ENCODE data around the gene TMEM132C.

DNA sequence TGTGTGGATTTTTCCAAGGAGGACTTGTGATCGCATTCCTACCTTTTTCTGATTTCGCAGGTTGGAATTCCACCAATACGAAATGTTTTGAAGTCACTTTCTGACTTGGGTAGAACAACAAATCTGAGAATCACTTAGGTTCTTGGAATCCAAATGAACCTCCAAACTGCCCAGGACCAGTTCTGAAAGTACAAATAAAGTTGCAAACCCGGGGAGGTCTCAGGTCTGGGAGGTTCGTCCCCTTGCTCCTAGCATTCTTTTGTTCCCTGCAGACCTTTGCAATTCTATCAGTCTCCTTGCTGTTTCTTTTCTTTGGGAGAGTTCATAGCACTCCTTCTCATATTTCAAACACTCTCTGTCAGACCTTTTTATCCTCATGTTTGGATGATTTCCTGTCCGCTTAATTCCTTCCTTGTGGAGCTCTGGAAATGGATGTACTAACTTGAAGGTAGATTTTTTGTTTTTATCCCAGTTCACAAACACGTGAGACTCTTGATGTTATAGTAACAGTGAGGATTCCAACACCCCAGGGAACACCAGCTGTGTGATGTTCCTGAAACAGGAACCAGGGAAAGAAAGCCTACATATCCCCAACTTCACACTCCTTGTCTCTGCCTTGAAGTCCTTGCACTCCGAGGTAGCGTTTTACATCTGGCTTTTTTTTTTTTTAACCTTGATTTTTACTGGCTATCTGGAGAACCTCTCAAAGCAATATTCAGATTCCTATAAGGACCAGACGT, 70.6 kb downstream of the TMEM132C start:
- TF ChIP-seq SUZ12 (IDR thresholded peaks at IDR 0.05) = no peak
- TF ChIP-seq ZNF384 (IDR thresholded peaks at IDR 0.05) = no peak
- TF ChIP-seq CTBP1 (IDR thresholded peaks at IDR 0.05; ENCODE audit: borderline replicate concordance) = no peak
- no peak for TF ChIP-seq HDGF (IDR thresholded peaks at IDR 0.05; ENCODE audit: borderline replicate concordance)
- TF ChIP-seq SP1 (IDR thresholded peaks at IDR 0.05) = no peak
- no peak for TF ChIP-seq BHLHE40 (IDR thresholded peaks at IDR 0.05; ENCODE audit: borderline replicate concordance)
- no peak for TF ChIP-seq ARNT (IDR thresholded peaks at IDR 0.05)
- no peak for TF ChIP-seq LEF1 (IDR thresholded peaks at IDR 0.05; ENCODE audit: borderline replicate concordance)
